Omental fat pad (tissue), 4 donors: Measurements from ENCODE around the gene OR8D4. TPM values are rescaled to one million over a fixed set of nuclear protein-coding genes. Genes with fewer than 3 reads are reported as not detected.
"Not testable (repeated sequence)": the region's sequence is repeated elsewhere in the genome, so short reads cannot be mapped to it uniquely, and the experiment has no call there.

ENCODE experiments used
- ATAC-seq: fragments of 150-250 bp; one replicate; pipeline ENCODE4 v1.9.1; 2016; ENCODE audit warnings: mild to moderate bottlenecking, moderate library complexity; ENCODE audit not compliant: low FRiP score
- DNase-seq: peaks from one replicate; pipeline ENCODE4 v3.0.0-alpha.2; 2019; ENCODE audit warnings: low spot score
- total RNA-seq, 4 donors: library from RNA; depleted of rRNA; stranded (reverse); fragments of >200 nt; gene quantifications; one replicate each; pipeline ENCODE4 v1.1.0, GENCODE V29; 2016
- TF ChIP-seq, protein P1 (sequence below), 3 donors: fragments of 450-650 bp; IDR thresholded peaks; one replicate each; pipeline ENCODE4 v1.5.1; 2016 to 2017; ENCODE audit warnings: antibody characterized with exemption in 3 of 3, mild to moderate bottlenecking in 3 of 3, moderate library complexity in 2 of 3

OR8D4 gene
- not detected for total RNA-seq

DNA sequence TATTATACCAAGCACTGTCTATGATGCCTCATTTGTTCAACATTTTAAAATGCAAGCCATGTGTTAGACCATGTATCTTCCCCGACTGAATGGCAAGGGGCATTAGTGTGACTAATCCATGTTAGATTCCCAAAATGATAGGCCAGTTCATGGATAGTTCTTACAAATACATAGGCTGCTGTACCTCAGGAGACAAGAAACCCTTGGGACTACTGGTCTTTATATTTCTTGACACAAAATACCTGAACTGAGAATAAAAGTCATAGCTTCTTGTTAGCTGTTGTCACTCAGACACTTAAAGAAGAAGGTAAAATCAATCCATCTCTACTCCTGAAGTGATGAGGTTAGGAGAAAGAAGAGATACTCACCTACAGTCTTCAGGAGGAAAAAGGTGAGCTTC lies at the start of gene OR8D4:
Gene OR8D4, plus strand, starts transcription at position 301 of the 400 bp plus-strand sequence. CDS start 4,265 bp downstream, outside the sequence.
- DNase-seq (no peak), ATAC-seq (no peak)
- TF ChIP-seq, protein P1, sequence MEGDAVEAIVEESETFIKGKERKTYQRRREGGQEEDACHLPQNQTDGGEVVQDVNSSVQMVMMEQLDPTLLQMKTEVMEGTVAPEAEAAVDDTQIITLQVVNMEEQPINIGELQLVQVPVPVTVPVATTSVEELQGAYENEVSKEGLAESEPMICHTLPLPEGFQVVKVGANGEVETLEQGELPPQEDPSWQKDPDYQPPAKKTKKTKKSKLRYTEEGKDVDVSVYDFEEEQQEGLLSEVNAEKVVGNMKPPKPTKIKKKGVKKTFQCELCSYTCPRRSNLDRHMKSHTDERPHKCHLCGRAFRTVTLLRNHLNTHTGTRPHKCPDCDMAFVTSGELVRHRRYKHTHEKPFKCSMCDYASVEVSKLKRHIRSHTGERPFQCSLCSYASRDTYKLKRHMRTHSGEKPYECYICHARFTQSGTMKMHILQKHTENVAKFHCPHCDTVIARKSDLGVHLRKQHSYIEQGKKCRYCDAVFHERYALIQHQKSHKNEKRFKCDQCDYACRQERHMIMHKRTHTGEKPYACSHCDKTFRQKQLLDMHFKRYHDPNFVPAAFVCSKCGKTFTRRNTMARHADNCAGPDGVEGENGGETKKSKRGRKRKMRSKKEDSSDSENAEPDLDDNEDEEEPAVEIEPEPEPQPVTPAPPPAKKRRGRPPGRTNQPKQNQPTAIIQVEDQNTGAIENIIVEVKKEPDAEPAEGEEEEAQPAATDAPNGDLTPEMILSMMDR (IDR thresholded peaks at IDR 0.05): no peak

GRCh38 chr11:123852321-123852720 lies 49.6 kb upstream of the OR8D4 start:
- ATAC-seq: no peak
- TF ChIP-seq, protein P1 (IDR thresholded peaks at IDR 0.05): no peak
- no peak for DNase-seq

DNA sequence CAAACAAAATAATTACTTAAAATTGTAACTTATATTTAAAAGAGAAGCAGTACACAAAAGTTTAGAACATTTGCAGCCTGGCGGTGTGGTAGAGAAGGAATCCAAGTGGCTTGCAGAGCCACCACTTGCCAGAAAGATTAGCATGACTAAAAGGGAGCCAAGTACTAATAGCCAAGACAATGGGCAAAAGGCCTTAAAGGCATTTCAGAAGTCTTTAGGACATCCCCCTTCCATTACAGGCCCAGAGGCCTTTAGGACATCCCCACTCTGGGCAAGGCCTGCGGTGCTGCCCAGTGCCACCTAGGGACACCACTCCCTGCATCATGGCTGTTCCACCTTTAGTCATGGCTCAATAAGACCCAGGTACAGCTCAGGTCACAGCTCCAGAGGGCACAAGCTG lies 48.9 kb upstream of the OR8D4 start:
- TF ChIP-seq, protein P1 (IDR thresholded peaks at IDR 0.05): no peak
- DNase-seq (no peak), ATAC-seq (no peak)

- TF ChIP-seq, protein P1 (IDR thresholded peaks at IDR 0.05): no peak
- DNase-seq: no peak
- no peak for ATAC-seq
Measured at GRCh38 chr11:123856444-123856843, 45.5 kb upstream of the OR8D4 start.

GRCh38 chr11:123859731-123860130 lies 42.2 kb upstream of the OR8D4 start:
- DNase-seq: no peak
- no peak for ATAC-seq
- TF ChIP-seq, protein P1 (IDR thresholded peaks at IDR 0.05): no peak

GRCh38 chr11:123865293-123865692 lies 36.7 kb upstream of the OR8D4 start:
- ATAC-seq, DNase-seq: not testable (repeated sequence)

GRCh38 chr11:123867795-123868194 lies 34.2 kb upstream of the OR8D4 start:
- not testable (repeated sequence) for ATAC-seq, DNase-seq

DNA sequence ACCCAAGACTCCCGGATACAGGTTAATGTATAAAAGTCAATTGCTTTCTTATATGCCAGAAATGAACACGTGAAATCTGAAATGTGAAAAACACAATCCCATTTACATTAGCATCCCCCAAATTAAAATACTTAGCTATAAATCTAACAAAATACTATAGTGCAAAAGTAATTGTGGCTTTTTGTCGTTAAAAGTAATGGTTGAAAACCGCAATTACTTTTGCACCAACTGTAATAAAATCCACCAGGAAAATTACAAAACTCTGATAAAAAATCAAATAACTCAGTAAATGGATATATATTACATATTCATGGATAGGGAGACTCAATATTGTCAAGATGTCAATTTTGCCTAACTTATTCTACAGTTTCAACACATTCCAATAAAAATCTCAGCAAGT lies 21.1 kb upstream of the OR8D4 start:
- TF ChIP-seq, protein P1 (IDR thresholded peaks at IDR 0.05): no peak
- DNase-seq: no peak
- no peak for ATAC-seq
